CD4-positive, alpha-beta T cell (primary cell): Measurements from ENCODE around the gene LAMA1. TPM values are rescaled to one million over a fixed set of nuclear protein-coding genes. Genes with fewer than 3 reads are reported as not detected.

Experiments used
- ATAC-seq: fragments of 200-7000 bp; cut with Tn5 transposase; one replicate; pipeline ENCODE4 v1.10.0; 2022; ENCODE audit warnings: mild to moderate bottlenecking; ENCODE audit not compliant: poor library complexity
- CTCF ChIA-PET: fragments of 350-600 bp; sonication (Branson Sonifier 250); formaldehyde crosslinking; loops from one replicate; lab custom pipeline; 2021; ENCODE audit warnings: antibody characterized with exemption, inconsistent platforms; lab: Charles Lee
- POLR2A ChIA-PET: fragments of 350-600 bp; sonication (Branson Sonifier 250); formaldehyde crosslinking; loops from one replicate; lab custom pipeline; 2021; ENCODE audit warnings: antibody characterized with exemption, inconsistent platforms; lab: Charles Lee
- DNase-seq, 14 experiments: peaks; one replicate each; pipeline ENCODE4 v3.0.0-alpha.2; 2013 to 2020; ENCODE audit warnings: mixed read lengths in 2 of 14
- H3K27ac ChIP-seq, 2 donors: one replicate each; pipeline versions ENCODE4 v1.5.1 to v1.7.0; 2013; ENCODE audit warnings: low read length in 2 of 2, low read depth in 1 of 2, mild to moderate bottlenecking in 1 of 2
- H3K27me3 ChIP-seq, 2 experiments: 1 replicate in 1 of 2; 2 replicates in 1 of 2; pipeline versions ENCODE4 v1.6.1 to v1.7.0; 2013; ENCODE audit warnings: low read length in 2 of 2, control low read depth in 1 of 2, mild to moderate bottlenecking in 1 of 2, moderate library complexity in 1 of 2; ENCODE audit not compliant: insufficient read depth in 2 of 2, control insufficient read depth in 1 of 2
- H3K36me3 ChIP-seq: one replicate; pipeline ENCODE4 v1.6.1; 2013; ENCODE audit warnings: low read length, control low read depth; ENCODE audit not compliant: insufficient read depth
- H3K4me1 ChIP-seq: one replicate; pipeline ENCODE4 v1.6.1; 2013; ENCODE audit warnings: low read length, control low read depth; ENCODE audit not compliant: insufficient read depth
- H3K4me3 ChIP-seq: one replicate; pipeline ENCODE4 v1.5.1; 2013; ENCODE audit warnings: mild to moderate bottlenecking, low read length, moderate library complexity
- H3K9me3 ChIP-seq, 2 experiments: 1 replicate in 1 of 2; 2 replicates in 1 of 2; pipeline versions ENCODE4 v1.6.1 to v1.7.0; 2013; ENCODE audit warnings: low read length in 2 of 2, mild to moderate bottlenecking in 2 of 2, control low read depth in 1 of 2, moderate library complexity in 1 of 2; ENCODE audit not compliant: control insufficient read depth in 1 of 2, insufficient read depth in 1 of 2
- H3K27ac Mint-ChIP-seq: one replicate; pipeline ENCODE4 v1.8.0; 2020; ENCODE audit warnings: mixed read lengths
- H3K27me3 Mint-ChIP-seq: one replicate; pipeline ENCODE4 v1.8.0; 2021; ENCODE audit warnings: mixed read lengths
- H3K36me3 Mint-ChIP-seq: one replicate; pipeline ENCODE4 v1.8.0; 2021; ENCODE audit warnings: low read depth, mixed read lengths
- H3K4me1 Mint-ChIP-seq: one replicate; pipeline ENCODE4 v1.8.0; 2021; ENCODE audit warnings: low read depth, mixed read lengths
- H3K4me3 Mint-ChIP-seq: one replicate; pipeline ENCODE4 v1.8.0; 2020; ENCODE audit warnings: mild to moderate bottlenecking, mixed read lengths
- H3K9me3 Mint-ChIP-seq: one replicate; pipeline ENCODE4 v1.8.0; 2020; ENCODE audit warnings: mixed read lengths
- intact Hi-C, 2 experiments: fragments of 100-400 bp; cut with DNase I in 1 of 2; cut with micrococcal nuclease in 1 of 2; formaldehyde crosslinking; loops; one replicate each; pipeline versions ENCODE4 v1.15.1 to v1.9.0; 2023 to 2025; cut with DNase I, micrococcal nuclease
- total RNA-seq, 174 experiments: library from RNA in 2 of 174; stranded (reverse) in 2 of 174; gene quantifications; one replicate each; pipeline ENCODE4 v1.2.3 and lab custom pipeline; 2021 to 2026
- TF ChIP-seq, protein P1 (sequence below): fragments of 200-600 bp; IDR thresholded peaks from one replicate; pipeline ENCODE4 v1.8.0; 2022; ENCODE audit warnings: antibody characterized with exemption, mild to moderate bottlenecking

The LAMA1 gene
- total RNA-seq, 2 experiments from 2014 or later: not detected

DNA sequence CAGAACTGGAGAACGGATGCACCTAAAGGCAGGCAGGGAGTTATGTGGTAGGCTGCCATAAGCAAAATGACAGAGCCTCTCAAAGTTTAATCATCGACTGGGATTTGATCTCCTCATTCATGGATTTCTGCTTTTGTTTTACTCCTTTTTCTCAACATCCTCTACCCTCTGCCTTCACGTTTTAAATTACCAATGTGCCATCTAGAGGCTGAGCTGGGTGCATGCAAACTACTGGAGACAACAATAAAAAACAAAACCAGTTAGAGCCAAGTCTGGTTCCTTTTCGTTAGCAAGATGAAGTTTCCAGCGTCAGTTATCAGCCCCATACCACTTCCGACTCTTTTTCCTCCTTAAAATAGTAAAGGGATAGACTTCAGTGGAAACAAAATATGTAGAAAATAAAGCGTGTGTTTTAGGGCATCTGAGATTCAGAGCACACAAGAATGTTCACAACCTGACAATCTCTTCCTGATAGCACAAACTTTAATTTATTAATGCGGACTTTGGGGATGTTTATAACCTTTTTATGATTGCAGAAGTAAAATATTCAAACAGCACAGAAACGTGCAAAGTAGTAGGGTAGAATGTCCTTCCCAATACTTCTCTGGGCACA is 117.0 kb downstream of the LAMA1 start:
- H3K9me3 Mint-ChIP-seq: no peaks in the 10 kb centered on the region
- H3K4me1 ChIP-seq: no peaks in the 10 kb centered on the region
- H3K27ac Mint-ChIP-seq: no peak overlapping the region
- H3K9me3 ChIP-seq: peaks cover 0 to 3% of the 10 kb centered on the region in 2 experiments
- no peak for DNase-seq
- no peaks in the 10 kb centered on the region for H3K27me3 Mint-ChIP-seq
- no peaks in the 10 kb centered on the region for H3K36me3 Mint-ChIP-seq
- H3K27me3 ChIP-seq: no peaks in the 10 kb centered on the region
- H3K27ac ChIP-seq: no peak overlapping the region
- H3K36me3 ChIP-seq: no peaks in the 10 kb centered on the region
- TF ChIP-seq, protein P1, sequence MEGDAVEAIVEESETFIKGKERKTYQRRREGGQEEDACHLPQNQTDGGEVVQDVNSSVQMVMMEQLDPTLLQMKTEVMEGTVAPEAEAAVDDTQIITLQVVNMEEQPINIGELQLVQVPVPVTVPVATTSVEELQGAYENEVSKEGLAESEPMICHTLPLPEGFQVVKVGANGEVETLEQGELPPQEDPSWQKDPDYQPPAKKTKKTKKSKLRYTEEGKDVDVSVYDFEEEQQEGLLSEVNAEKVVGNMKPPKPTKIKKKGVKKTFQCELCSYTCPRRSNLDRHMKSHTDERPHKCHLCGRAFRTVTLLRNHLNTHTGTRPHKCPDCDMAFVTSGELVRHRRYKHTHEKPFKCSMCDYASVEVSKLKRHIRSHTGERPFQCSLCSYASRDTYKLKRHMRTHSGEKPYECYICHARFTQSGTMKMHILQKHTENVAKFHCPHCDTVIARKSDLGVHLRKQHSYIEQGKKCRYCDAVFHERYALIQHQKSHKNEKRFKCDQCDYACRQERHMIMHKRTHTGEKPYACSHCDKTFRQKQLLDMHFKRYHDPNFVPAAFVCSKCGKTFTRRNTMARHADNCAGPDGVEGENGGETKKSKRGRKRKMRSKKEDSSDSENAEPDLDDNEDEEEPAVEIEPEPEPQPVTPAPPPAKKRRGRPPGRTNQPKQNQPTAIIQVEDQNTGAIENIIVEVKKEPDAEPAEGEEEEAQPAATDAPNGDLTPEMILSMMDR: no peak
- ChIA-PET CTCF (no interaction called here), POLR2A (no interaction called here)
- no peak overlapping the region for H3K4me3 ChIP-seq
- intact Hi-C loops: no loop called here
- no peak overlapping the region for H3K4me3 Mint-ChIP-seq
- no peaks in the 10 kb centered on the region for H3K4me1 Mint-ChIP-seq
- ATAC-seq: no peak

DNA sequence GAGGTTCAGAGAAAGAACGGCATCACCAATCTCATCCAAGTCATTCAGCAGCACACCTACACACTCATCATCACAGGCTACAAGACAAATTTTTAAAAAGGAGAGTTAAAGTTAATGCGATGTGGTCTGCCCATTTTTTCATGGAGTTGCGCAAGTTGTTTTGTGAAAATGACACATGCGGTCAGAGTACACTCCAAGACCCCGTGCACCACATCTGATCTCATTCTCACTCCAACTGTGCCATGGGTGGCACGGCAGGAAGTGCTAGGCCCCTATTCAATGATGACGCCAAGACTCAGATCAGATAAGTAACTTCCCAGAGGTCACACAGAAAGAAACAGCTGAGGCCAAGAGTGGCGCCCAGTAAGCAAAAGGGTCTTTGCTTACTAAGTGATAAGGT is 119.8 kb downstream of the LAMA1 start:
- no peak overlapping the region for H3K4me3 ChIP-seq
- peaks cover 5% of the 10 kb centered on the region for H3K27me3 Mint-ChIP-seq
- intact Hi-C loops: no loop called here
- H3K4me1 Mint-ChIP-seq: no peaks in the 10 kb centered on the region
- no peaks in the 10 kb centered on the region for H3K27me3 ChIP-seq
- H3K4me1 ChIP-seq: no peaks in the 10 kb centered on the region
- ChIA-PET POLR2A (no interaction called here), CTCF (no interaction called here)
- ATAC-seq: no peak
- TF ChIP-seq, protein P1: no peak
- no peak overlapping the region for H3K4me3 Mint-ChIP-seq
- no peak for DNase-seq
- no peak overlapping the region for H3K27ac Mint-ChIP-seq
- peaks cover 0 to 3% of the 10 kb centered on the region in 2 experiments for H3K9me3 ChIP-seq
- H3K9me3 Mint-ChIP-seq: no peaks in the 10 kb centered on the region
- no peaks in the 10 kb centered on the region for H3K36me3 ChIP-seq
- H3K27ac ChIP-seq: no peak overlapping the region
- no peaks in the 10 kb centered on the region for H3K36me3 Mint-ChIP-seq

DNA sequence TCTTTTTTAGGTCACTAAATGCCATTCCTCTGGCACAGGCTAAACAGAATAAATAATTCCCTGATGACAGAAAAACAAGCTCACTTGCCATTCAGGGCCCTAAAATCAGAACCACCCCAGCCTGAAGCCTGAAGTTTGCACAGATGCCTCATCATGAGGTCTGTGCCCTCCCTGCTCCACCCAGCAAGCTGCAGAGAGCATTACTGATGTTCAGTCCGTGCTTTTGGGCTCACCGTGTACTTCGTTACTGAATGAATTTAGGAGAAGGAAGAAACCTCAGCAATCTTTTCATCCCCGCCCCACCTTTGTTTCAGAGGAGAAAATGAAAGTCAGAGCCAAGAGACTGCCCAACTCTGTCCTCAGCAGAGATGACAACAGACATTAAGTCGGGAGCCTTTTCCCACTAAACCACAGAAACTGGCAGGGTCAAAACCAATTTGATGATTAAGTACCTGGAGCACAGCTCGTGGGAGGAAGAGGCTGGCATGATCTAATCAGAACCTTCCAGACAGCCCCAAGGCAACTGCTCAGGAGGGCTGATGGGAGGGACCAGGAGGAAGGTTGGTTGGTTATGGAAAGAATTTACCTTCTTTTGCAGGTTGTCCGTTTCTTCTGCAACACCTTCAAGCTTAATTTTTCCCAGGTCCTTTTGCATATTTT is 122.7 kb downstream of the LAMA1 start:
- POLR2A ChIA-PET: no interaction called here
- peaks cover 5% of the 10 kb centered on the region for H3K27me3 Mint-ChIP-seq
- H3K4me1 Mint-ChIP-seq: no peaks in the 10 kb centered on the region
- H3K4me3 Mint-ChIP-seq: no peak overlapping the region
- Histone ChIP-seq H3K27me3 (no peaks in the 10 kb centered on the region), H3K4me3 (no peak overlapping the region), H3K4me1 (no peaks in the 10 kb centered on the region), H3K36me3 (no peaks in the 10 kb centered on the region), H3K27ac (no peak overlapping the region), H3K9me3 (peaks cover 0 to 7% of the 10 kb centered on the region in 2 experiments)
- DNase-seq (no peak), ATAC-seq (no peak)
- no peaks in the 10 kb centered on the region for H3K9me3 Mint-ChIP-seq
- CTCF ChIA-PET: no interaction called here
- intact Hi-C loops: no loop called here
- TF ChIP-seq, protein P1: no peak
- H3K36me3 Mint-ChIP-seq: no peaks in the 10 kb centered on the region
- H3K27ac Mint-ChIP-seq: no peak overlapping the region
